Measurements from ENCODE around the gene KCNIP1.

GRCh38 chr5:170563824-170564567, 60.2 kb downstream of the KCNIP1 start:
- TF ChIP-seq EZH2 (IDR thresholded peaks at IDR 0.05; ENCODE audit: low read length) (no peak), CTCF (optimal IDR thresholded peaks at IDR 0.05 in 1 of 3, IDR thresholded peaks at IDR 0.05 in 1 of 3, conservative IDR thresholded peaks at IDR 0.05 in 1 of 3; ENCODE audit: extremely low read depth in 1 of 3, insufficient read depth in 2 of 3, low read length in 3 of 3) (no peak)

Measured in keratinocyte (primary cell).